Smooth muscle cell (in vitro differentiated cells): ENCODE data around the gene FGGY. TPM values are rescaled to one million over a fixed set of nuclear protein-coding genes. Genes with fewer than 3 reads are reported as not detected.
A peak's percentile ranks its signal among the peaks of the same experiment; 100 is the strongest.

Experiments used
- DNase-seq: peaks from one replicate; lab custom pipeline; 2025; ENCODE audit not compliant: unreplicated experiment; lab: John Stamatoyannopoulos, UW
- H2AFZ ChIP-seq: fragments of 200-600 bp; sonication (generic); 2 replicates; pipeline ENCODE4 v1.6.0; 2016; ENCODE audit warnings: antibody characterized with exemption, low read depth, mild to moderate bottlenecking
- H3F3A ChIP-seq: fragments of 200-600 bp; sonication (generic); 2 replicates; pipeline ENCODE4 v1.6.0; 2017; ENCODE audit warnings: antibody characterized with exemption, low read depth
- H3K27ac ChIP-seq: fragments of 200-600 bp; sonication (generic); 2 replicates; pipeline ENCODE4 v1.5.1; 2016; ENCODE audit warnings: low read depth, mild to moderate bottlenecking
- H3K27me3 ChIP-seq: fragments of 200-600 bp; sonication (generic); 2 replicates; pipeline ENCODE4 v1.6.1; 2016; ENCODE audit warnings: low read depth, mild to moderate bottlenecking
- H3K36me3 ChIP-seq: fragments of 200-600 bp; sonication (generic); 2 replicates; pipeline ENCODE4 v1.5.1; 2016; ENCODE audit warnings: low read depth
- H3K4me1 ChIP-seq: fragments of 200-600 bp; sonication (generic); 2 replicates; pipeline ENCODE4 v1.5.1; 2016; ENCODE audit warnings: low read depth
- H3K4me2 ChIP-seq: fragments of 200-600 bp; sonication (generic); 2 replicates; pipeline ENCODE4 v1.6.0; 2016; ENCODE audit warnings: mild to moderate bottlenecking
- H3K4me3 ChIP-seq: fragments of 200-600 bp; sonication (generic); 2 replicates; pipeline ENCODE4 v1.5.1; 2016; ENCODE audit warnings: mild to moderate bottlenecking
- H3K79me2 ChIP-seq: fragments of 200-600 bp; sonication (generic); 2 replicates; pipeline ENCODE4 v1.6.0; 2016; ENCODE audit warnings: low read depth, mild to moderate bottlenecking
- H3K9ac ChIP-seq: fragments of 200-600 bp; sonication (generic); 2 replicates; pipeline ENCODE4 v1.6.0; 2016; ENCODE audit warnings: low read depth
- H3K9me3 ChIP-seq: fragments of 200-600 bp; sonication (generic); replicated peaks from 2 replicates; pipeline ENCODE4 v1.5.1; 2016; ENCODE audit warnings: low read depth
- H4K20me1 ChIP-seq: fragments of 200-600 bp; sonication (generic); 2 replicates; pipeline ENCODE4 v1.6.0; 2016; ENCODE audit warnings: low read depth
- WGBS: methylation state at CpG from one replicate; pipeline ENCODE4 v1.1.7; 2016; ENCODE audit warnings: low lambda C conversion rate; 5-methylcytosine and 5-hydroxymethylcytosine counted together
- polyA plus RNA-seq: library from polyadenylated mRNA; unstranded; fragments of >200 nt; fragmentation: Nextera tagmentation; extraction: Ambion mirVana; gene quantifications from 2 replicates; pipeline ENCODE4 v1.2.1, GENCODE V29; 2016
- total RNA-seq: library from RNA; depleted of rRNA; stranded (reverse); fragments of >200 nt; gene quantifications from 2 replicates; pipeline ENCODE4 v1.2.3, GENCODE V29; 2014
- TF ChIP-seq, protein P1 (sequence below): fragments of 200-600 bp; sonication (generic); IDR thresholded peaks from 2 replicates; pipeline ENCODE4 v1.5.1; 2017; ENCODE audit warnings: borderline replicate concordance, mild to moderate bottlenecking, antibody characterized with exemption; ENCODE audit not compliant: insufficient read depth, poor library complexity, severe bottlenecking

The FGGY gene
- total and polyA plus RNA-seq, 2 experiments from 2014 or later: 5.1 to 9.2 TPM

DNA sequence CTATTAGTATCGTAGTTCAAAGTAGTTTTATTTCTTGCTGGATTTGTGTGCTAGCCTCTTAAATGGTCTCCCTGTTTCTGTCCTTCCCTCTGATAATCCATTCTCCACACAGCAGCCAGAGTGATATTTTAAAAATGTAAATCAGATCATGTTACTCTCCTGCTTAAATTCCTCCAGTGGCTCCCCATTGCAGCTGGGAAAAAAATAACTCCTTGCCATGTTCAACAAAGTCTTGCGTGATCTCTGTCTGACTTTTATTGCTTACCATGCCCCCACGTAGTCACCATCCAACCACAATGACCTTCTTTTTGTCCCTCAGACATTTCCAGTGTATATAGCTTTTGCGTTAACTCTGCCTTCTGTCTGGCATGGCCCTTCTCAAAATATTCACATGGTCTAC lies 178.8 kb downstream of the FGGY start:
- WGBS: 41% methylated on average over 4 of the region's 4 CpGs
- no peaks in the 10 kb centered on the region for H3K9me3 ChIP-seq
- no peaks in the 10 kb centered on the region for H3K27me3 ChIP-seq
- H3K4me1 ChIP-seq: no peaks in the 10 kb centered on the region
- H3K4me2 ChIP-seq: peak overlapping the region; percentile 29
- peak overlapping the region; percentile 21 for H2AFZ ChIP-seq
- no peak overlapping the region for H3K9ac ChIP-seq
- DNase-seq: no peak
- no peaks in the 10 kb centered on the region for H3K79me2 ChIP-seq
- H3K4me3 ChIP-seq: no peak overlapping the region
- H3K36me3 ChIP-seq: no peaks in the 10 kb centered on the region
- no peaks in the 10 kb centered on the region for H4K20me1 ChIP-seq
- TF ChIP-seq, protein P1, sequence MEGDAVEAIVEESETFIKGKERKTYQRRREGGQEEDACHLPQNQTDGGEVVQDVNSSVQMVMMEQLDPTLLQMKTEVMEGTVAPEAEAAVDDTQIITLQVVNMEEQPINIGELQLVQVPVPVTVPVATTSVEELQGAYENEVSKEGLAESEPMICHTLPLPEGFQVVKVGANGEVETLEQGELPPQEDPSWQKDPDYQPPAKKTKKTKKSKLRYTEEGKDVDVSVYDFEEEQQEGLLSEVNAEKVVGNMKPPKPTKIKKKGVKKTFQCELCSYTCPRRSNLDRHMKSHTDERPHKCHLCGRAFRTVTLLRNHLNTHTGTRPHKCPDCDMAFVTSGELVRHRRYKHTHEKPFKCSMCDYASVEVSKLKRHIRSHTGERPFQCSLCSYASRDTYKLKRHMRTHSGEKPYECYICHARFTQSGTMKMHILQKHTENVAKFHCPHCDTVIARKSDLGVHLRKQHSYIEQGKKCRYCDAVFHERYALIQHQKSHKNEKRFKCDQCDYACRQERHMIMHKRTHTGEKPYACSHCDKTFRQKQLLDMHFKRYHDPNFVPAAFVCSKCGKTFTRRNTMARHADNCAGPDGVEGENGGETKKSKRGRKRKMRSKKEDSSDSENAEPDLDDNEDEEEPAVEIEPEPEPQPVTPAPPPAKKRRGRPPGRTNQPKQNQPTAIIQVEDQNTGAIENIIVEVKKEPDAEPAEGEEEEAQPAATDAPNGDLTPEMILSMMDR: no peak
- peak overlapping the region; percentile 48 for H3K27ac ChIP-seq
- no peaks in the 10 kb centered on the region for H3F3A ChIP-seq

DNA sequence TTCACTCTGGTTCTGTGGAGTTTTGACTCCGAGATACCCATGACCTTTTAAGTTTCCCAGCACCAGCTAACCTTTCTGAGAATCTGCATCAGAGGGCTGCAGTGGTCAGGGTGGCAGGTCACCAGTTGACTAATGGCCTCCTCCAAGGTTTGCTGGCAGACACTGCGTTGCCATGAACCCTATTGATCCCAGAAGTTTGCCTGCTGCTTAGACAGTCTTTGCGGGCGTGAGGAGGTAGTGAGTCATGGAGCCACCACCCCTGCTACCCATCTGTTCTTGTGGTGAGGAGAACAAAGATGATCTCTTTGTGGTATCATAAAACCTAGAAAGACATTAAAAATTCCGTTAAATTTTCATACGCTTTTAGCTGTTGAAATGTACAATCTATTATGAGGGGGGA lies 180.4 kb downstream of the FGGY start:
- Histone ChIP-seq H3F3A (no peaks in the 10 kb centered on the region), H3K79me2 (no peaks in the 10 kb centered on the region), H4K20me1 (no peaks in the 10 kb centered on the region), H3K4me1 (no peaks in the 10 kb centered on the region), H3K27ac (no peak overlapping the region), H3K27me3 (no peaks in the 10 kb centered on the region), H2AFZ (no peak overlapping the region), H3K4me2 (no peak overlapping the region), H3K4me3 (no peak overlapping the region), H3K36me3 (no peaks in the 10 kb centered on the region), H3K9ac (no peak overlapping the region), H3K9me3 (no peaks in the 10 kb centered on the region)
- 47% methylated on average over 6 of the region's 6 CpGs for WGBS
- TF ChIP-seq, protein P1: no peak
- no peak for DNase-seq

GRCh38 chr1:59477867-59478266 lies 181.0 kb downstream of the FGGY start:
- H2AFZ ChIP-seq: no peak overlapping the region
- H3K4me3 ChIP-seq: no peak overlapping the region
- no peak overlapping the region for H3K27ac ChIP-seq
- no peaks in the 10 kb centered on the region for H3K27me3 ChIP-seq
- no peak for DNase-seq
- H4K20me1 ChIP-seq: no peaks in the 10 kb centered on the region
- no peaks in the 10 kb centered on the region for H3K79me2 ChIP-seq
- H3K9me3 ChIP-seq: no peaks in the 10 kb centered on the region
- WGBS: 95% methylated on average over 4 of the region's 4 CpGs
- H3K36me3 ChIP-seq: no peaks in the 10 kb centered on the region
- TF ChIP-seq, protein P1: no peak
- no peaks in the 10 kb centered on the region for H3K4me1 ChIP-seq
- H3K9ac ChIP-seq: no peak overlapping the region
- no peaks in the 10 kb centered on the region for H3F3A ChIP-seq
- H3K4me2 ChIP-seq: no peak overlapping the region

DNA sequence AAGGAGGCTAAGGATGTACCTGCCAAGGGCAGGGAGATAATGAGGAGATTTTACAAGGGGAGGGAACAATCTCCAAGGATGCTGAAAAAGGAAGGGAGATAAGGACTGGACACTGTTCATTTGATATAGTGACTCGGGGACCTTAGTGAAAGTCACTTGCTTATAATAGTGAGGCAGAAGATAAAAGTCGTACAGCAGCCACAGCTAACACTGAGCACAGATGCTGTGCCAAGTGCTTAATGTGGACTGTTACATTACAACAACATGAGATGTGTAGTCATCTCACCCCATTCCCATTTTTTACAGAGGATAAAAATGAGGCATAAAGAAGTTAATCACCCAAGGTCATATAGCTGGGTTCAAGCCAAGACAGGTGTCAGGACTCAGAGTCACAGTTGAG lies 181.9 kb downstream of the FGGY start:
- TF ChIP-seq, protein P1: no peak
- no peaks in the 10 kb centered on the region for H3K36me3 ChIP-seq
- no peak overlapping the region for H2AFZ ChIP-seq
- no peaks in the 10 kb centered on the region for H3K9me3 ChIP-seq
- H3K4me1 ChIP-seq: peaks cover 4% of the 10 kb centered on the region
- H4K20me1 ChIP-seq: no peaks in the 10 kb centered on the region
- peaks cover 4% of the 10 kb centered on the region for H3F3A ChIP-seq
- no peaks in the 10 kb centered on the region for H3K27me3 ChIP-seq
- H3K9ac ChIP-seq: no peak overlapping the region
- 84% methylated on average over 2 of the region's 2 CpGs for WGBS
- DNase-seq: no peak
- no peak overlapping the region for H3K4me3 ChIP-seq
- no peak overlapping the region for H3K4me2 ChIP-seq
- no peak overlapping the region for H3K27ac ChIP-seq
- no peaks in the 10 kb centered on the region for H3K79me2 ChIP-seq
